HG03378 (cell line): ENCODE data around the gene MIA2.

ENCODE experiments used
- ATAC-seq: cut with Tn5 transposase; IDR thresholded peaks from one replicate; pipeline ENCODE4 v1.9.1; 2021; ENCODE audit warnings: mild to moderate bottlenecking, moderate library complexity; ENCODE audit not compliant: unreplicated experiment

Gene MIA2

GRCh38 chr14:39433452-39433813 is 199.7 kb downstream of the MIA2 start:
- no peak for ATAC-seq

GRCh38 chr14:39434401-39434800 is 200.7 kb downstream of the MIA2 start:
- ATAC-seq = no peak

GRCh38 chr14:39435241-39435640 is 201.5 kb downstream of the MIA2 start:
- ATAC-seq = no peak
